ENCODE data around the gene PRRT1B. TPM values are rescaled to one million over a fixed set of nuclear protein-coding genes. Genes with fewer than 3 reads are reported as not detected.

Gene PRRT1B
- total and polyA plus RNA-seq, 9 of the 15 experiments (the other 6 are each of a cell fraction or from before 2014, with no cell fraction given) = not detected

DNA sequence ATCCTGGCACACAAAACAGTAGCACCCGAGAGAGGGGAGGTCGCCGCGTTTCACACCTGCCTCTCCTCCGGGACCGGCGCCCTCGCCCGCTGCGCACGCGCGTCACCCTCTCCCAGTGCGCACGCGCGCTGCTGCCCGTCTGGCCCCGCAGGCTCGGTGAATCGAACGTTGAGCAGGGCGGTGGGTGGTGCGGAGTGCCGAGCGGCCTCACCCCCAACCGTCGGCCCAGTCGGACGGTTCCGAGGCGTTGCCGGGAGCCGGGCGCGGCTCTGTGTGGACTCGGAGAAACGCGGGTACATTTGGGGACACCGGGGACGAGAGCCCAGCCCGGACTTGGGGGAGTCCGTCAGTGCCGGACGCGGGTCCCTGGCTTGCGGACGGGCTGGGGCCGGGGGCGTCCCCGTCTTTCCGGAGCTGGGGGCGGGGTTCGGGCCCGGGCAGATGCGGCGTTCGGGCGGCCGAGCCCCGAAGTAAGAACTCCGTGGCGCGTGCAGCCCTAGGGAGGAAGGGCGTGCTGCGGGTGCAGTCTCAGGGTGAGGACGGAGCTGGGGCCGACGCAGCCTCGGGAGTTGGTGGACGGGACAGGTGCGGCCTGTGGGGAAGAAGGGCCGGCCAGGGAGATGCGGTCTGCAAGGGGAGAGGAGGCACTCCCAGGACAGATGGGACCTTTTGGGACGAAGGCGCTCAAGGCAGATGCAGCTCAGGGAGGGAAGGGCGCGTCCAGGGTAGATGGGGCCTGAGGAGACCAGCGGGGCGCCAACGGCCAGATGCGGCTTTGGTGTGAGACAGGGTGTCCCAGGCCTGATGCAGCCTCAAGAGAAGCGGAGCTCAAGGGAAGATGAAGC lies 42.3 kb upstream of the PRRT1B start, which contains the start of gene POMT1 (continued):
- TF ChIP-seq, protein P1, sequence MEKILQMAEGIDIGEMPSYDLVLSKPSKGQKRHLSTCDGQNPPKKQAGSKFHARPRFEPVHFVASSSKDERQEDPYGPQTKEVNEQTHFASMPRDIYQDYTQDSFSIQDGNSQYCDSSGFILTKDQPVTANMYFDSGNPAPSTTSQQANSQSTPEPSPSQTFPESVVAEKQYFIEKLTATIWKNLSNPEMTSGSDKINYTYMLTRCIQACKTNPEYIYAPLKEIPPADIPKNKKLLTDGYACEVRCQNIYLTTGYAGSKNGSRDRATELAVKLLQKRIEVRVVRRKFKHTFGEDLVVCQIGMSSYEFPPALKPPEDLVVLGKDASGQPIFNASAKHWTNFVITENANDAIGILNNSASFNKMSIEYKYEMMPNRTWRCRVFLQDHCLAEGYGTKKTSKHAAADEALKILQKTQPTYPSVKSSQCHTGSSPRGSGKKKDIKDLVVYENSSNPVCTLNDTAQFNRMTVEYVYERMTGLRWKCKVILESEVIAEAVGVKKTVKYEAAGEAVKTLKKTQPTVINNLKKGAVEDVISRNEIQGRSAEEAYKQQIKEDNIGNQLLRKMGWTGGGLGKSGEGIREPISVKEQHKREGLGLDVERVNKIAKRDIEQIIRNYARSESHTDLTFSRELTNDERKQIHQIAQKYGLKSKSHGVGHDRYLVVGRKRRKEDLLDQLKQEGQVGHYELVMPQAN (IDR thresholded peaks at IDR 0.05; ENCODE audit: borderline replicate concordance) = peak; percentile 72
- peak; percentile 79 for TF ChIP-seq NEUROD1 (IDR thresholded peaks at IDR 0.05; ENCODE audit: borderline replicate concordance, low read depth, low read length, partially characterized antibody)
- peak in 1 of 3 experiments; percentile 77 for TF ChIP-seq YY1 (IDR thresholded peaks at IDR 0.05; ENCODE audit: borderline replicate concordance in 1 of 3, control insufficient read depth in 1 of 3, extremely low read depth in 1 of 3, insufficient read depth in 3 of 3, insufficient read length in 1 of 3, insufficient replicate concordance in 2 of 3, low read depth in 1 of 3, low read length in 2 of 3)
- peak; percentile 51 for TF ChIP-seq CCNT2 (IDR thresholded peaks at IDR 0.05; ENCODE audit: borderline replicate concordance, extremely low read depth, insufficient read length, low read depth, low read length)
- TF ChIP-seq, protein P2, sequence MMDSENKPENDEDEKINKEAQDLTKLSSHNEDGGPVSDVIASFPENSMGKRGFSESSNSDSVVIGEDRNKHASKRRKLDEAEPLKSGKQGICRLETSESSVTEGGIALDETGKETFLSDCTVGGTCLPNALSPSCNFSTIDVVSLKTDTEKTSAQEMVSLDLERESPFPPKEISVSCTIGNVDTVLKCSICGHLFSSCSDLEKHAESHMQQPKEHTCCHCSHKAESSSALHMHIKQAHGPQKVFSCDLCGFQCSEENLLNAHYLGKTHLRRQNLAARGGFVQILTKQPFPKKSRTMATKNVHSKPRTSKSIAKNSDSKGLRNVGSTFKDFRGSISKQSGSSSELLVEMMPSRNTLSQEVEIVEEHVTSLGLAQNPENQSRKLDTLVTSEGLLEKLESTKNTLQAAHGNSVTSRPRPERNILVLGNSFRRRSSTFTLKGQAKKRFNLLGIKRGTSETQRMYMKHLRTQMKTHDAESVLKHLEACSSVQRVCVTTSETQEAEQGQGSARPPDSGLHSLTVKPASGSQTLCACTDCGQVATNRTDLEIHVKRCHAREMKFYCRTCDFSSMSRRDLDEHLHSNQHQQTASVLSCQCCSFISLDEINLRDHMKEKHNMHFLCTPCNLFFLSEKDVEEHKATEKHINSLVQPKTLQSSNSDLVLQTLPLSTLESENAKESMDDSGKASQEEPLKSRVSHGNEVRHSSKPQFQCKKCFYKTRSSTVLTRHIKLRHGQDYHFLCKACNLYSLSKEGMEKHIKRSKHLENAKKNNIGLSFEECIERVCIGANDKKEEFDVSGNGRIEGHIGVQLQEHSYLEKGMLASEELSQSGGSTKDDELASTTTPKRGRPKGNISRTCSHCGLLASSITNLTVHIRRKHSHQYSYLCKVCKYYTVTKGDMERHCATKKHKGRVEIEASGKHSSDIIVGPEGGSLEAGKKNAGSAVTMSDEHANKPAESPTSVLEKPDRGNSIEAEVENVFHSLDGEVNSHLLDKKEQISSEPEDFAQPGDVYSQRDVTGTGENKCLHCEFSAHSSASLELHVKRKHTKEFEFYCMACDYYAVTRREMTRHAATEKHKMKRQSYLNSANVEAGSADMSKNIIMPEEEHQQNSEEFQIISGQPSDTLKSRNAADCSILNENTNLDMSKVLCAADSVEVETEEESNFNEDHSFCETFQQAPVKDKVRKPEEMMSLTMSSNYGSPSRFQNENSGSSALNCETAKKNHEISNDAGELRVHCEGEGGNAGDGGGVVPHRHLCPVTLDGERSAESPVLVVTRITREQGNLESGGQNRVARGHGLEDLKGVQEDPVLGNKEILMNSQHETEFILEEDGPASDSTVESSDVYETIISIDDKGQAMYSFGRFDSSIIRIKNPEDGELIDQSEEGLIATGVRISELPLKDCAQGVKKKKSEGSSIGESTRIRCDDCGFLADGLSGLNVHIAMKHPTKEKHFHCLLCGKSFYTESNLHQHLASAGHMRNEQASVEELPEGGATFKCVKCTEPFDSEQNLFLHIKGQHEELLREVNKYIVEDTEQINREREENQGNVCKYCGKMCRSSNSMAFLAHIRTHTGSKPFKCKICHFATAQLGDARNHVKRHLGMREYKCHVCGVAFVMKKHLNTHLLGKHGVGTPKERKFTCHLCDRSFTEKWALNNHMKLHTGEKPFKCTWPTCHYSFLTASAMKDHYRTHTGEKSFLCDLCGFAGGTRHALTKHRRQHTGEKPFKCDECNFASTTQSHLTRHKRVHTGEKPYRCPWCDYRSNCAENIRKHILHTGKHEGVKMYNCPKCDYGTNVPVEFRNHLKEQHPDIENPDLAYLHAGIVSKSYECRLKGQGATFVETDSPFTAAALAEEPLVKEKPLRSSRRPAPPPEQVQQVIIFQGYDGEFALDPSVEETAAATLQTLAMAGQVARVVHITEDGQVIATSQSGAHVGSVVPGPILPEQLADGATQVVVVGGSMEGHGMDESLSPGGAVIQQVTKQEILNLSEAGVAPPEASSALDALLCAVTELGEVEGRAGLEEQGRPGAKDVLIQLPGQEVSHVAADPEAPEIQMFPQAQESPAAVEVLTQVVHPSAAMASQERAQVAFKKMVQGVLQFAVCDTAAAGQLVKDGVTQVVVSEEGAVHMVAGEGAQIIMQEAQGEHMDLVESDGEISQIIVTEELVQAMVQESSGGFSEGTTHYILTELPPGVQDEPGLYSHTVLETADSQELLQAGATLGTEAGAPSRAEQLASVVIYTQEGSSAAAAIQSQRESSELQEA (IDR thresholded peaks at IDR 0.05; ENCODE audit: low read depth) = no peak
- TF ChIP-seq ZNF3 (CRISPR knock-in tag; IDR thresholded peaks at IDR 0.05) = no peak
- peak; percentile 48; the same call in 1 of the 2 replicates for TF ChIP-seq BHLHE40 (IDR thresholded peaks at IDR 0.05; ENCODE audit: low read length)
- TF ChIP-seq POU5F1 (IDR thresholded peaks at IDR 0.05; ENCODE audit: borderline replicate concordance, low read depth, low read length, partially characterized antibody) = peak; percentile 50
- no peak for TF ChIP-seq BMI1 (IDR thresholded peaks at IDR 0.05; ENCODE audit: low read length)
- TF ChIP-seq MEF2D (tag; conservative IDR thresholded peaks at IDR 0.05; ENCODE audit: low read depth) = no peak
- no peak for TF ChIP-seq KLF6 (CRISPR knock-in tag; IDR thresholded peaks at IDR 0.05; ENCODE audit: borderline replicate concordance)
- no peak for TF ChIP-seq PREB (CRISPR knock-in tag; IDR thresholded peaks at IDR 0.05)
